H1 (cell line): Measurements from ENCODE around the gene ADGRV1. TPM values are rescaled to one million over a fixed set of nuclear protein-coding genes. Genes with fewer than 3 reads are reported as not detected.

Experiments used
- CTCF ChIA-PET: fragments of 300-600 bp; sonication (Branson Sonifier 250); formaldehyde crosslinking; loops from one replicate; lab custom pipeline; 2021; ENCODE audit not compliant: partially characterized antibody; lab: Charles Lee
- POLR2A ChIA-PET: fragments of 300-600 bp; sonication (Branson Sonifier 250); formaldehyde crosslinking; loops from one replicate; lab custom pipeline; 2021; ENCODE audit warnings: inconsistent platforms; ENCODE audit not compliant: partially characterized antibody; lab: Charles Lee
- DNase-seq, 2 experiments: peaks; one replicate each; pipeline versions ENCODE4 v3.0.0 to v3.0.0-alpha.2; 2010 to 2022; ENCODE audit warnings: low spot score in 2 of 2, low read depth in 1 of 2, mixed read lengths in 1 of 2
- FAIRE-seq: peaks from 2 replicates; lab custom pipeline; 2011; peaks lifted over from hg19 to GRCh38; lab: Jason Lieb, UNC
- H2AFZ ChIP-seq: 2 replicates; pipeline ENCODE4 v1.8.1; 2012; ENCODE audit warnings: low read length, inconsistent platforms
- H2AK5ac ChIP-seq: 2 replicates; pipeline ENCODE4 v1.6.1; 2013; ENCODE audit warnings: low read depth, low read length
- H2BK120ac ChIP-seq: replicated peaks from 2 replicates; pipeline ENCODE3; 2013; ENCODE audit warnings: low read depth, low read length, inconsistent platforms
- H2BK12ac ChIP-seq: 2 replicates; pipeline ENCODE4 v1.6.1; 2013; ENCODE audit warnings: low read depth, low read length
- H2BK15ac ChIP-seq: 2 replicates; pipeline ENCODE4 v1.6.1; 2013; ENCODE audit warnings: low read length
- H2BK20ac ChIP-seq: 2 replicates; pipeline ENCODE4 v1.6.1; 2013; ENCODE audit warnings: low read length
- H2BK5ac ChIP-seq: 2 replicates; pipeline ENCODE4 v1.6.1; 2013; ENCODE audit warnings: low read depth, low read length
- H3K14ac ChIP-seq: 2 replicates; pipeline ENCODE4 v1.6.1; 2013; ENCODE audit warnings: inconsistent platforms; ENCODE audit not compliant: insufficient read length
- H3K18ac ChIP-seq: 2 replicates; pipeline ENCODE4 v1.6.1; 2013; ENCODE audit warnings: low read length; ENCODE audit errors: extremely low read depth
- H3K23ac ChIP-seq: 2 replicates; pipeline ENCODE4 v1.6.1; 2013; ENCODE audit warnings: inconsistent platforms; ENCODE audit not compliant: insufficient read length
- H3K23me2 ChIP-seq: 2 replicates; pipeline ENCODE4 v1.6.1; 2013; ENCODE audit warnings: low read depth, low read length
- H3K27ac ChIP-seq: 2 replicates; pipeline ENCODE4 v1.6.1; 2011; ENCODE audit warnings: low read depth, low read length, inconsistent platforms
- H3K27me3 ChIP-seq, 4 experiments: replicated peaks in 1 of 4; 1 replicate in 1 of 4; 2 replicates in 3 of 4; pipeline versions ENCODE4 v1.6.1 to v1.8.1; 2011 to 2013; ENCODE audit warnings: low read length in 3 of 4, mild to moderate bottlenecking in 3 of 4, inconsistent platforms in 2 of 4, mixed read lengths in 2 of 4, moderate library complexity in 1 of 4; ENCODE audit not compliant: control insufficient read depth in 3 of 4, insufficient read depth in 3 of 4; ENCODE audit errors: extremely low read depth in 1 of 4
- H3K36me3 ChIP-seq, 4 experiments: 2 replicates each; pipeline versions ENCODE4 v1.6.1 to v1.8.1; 2011 to 2013; ENCODE audit warnings: mild to moderate bottlenecking in 4 of 4, low read length in 3 of 4, moderate library complexity in 2 of 4, control low read depth in 1 of 4, inconsistent platforms in 1 of 4; ENCODE audit not compliant: insufficient read depth in 4 of 4, control insufficient read depth in 2 of 4
- H3K4ac ChIP-seq: replicated peaks from 2 replicates; pipeline ENCODE3; 2013; ENCODE audit warnings: low read length, low read depth, mixed read lengths, inconsistent platforms; ENCODE audit not compliant: insufficient read length
- H3K4me1 ChIP-seq, 4 experiments: replicated peaks in 1 of 4; 1 replicate in 1 of 4; 2 replicates in 3 of 4; pipeline versions ENCODE4 v1.6.1 to v1.8.1; 2011 to 2013; ENCODE audit warnings: low read length in 3 of 4, inconsistent platforms in 2 of 4, mixed read lengths in 1 of 4; ENCODE audit not compliant: insufficient read depth in 4 of 4, control insufficient read depth in 3 of 4
- H3K4me2 ChIP-seq, 2 experiments: 2 replicates each; pipeline versions ENCODE4 v1.6.1 to v1.8.1; 2011 to 2013; ENCODE audit warnings: low read depth in 2 of 2, low read length in 2 of 2, control low read depth in 1 of 2, inconsistent platforms in 1 of 2, mild to moderate bottlenecking in 1 of 2; ENCODE audit not compliant: insufficient read depth in 1 of 2
- H3K4me3 ChIP-seq, 4 experiments: fragments of 200-600, 300-600 bp in 1 of 4; sonication (generic), shearing (Covaris generic), sonication (Bioruptor Twin) in 1 of 4; 2 replicates each; pipeline versions ENCODE4 v1.5.1 to v1.8.1; 2011 to 2016; ENCODE audit warnings: low read length in 4 of 4, low read depth in 3 of 4, control low read depth in 2 of 4, inconsistent platforms in 2 of 4, mild to moderate bottlenecking in 2 of 4, mixed read lengths in 1 of 4, moderate library complexity in 1 of 4; ENCODE audit not compliant: insufficient read depth in 2 of 4; ENCODE audit errors: extremely low read depth in 1 of 4
- H3K56ac ChIP-seq: replicated peaks from 2 replicates; pipeline ENCODE3; 2013; ENCODE audit warnings: low read depth, mild to moderate bottlenecking, mixed read lengths, low read length, inconsistent platforms; ENCODE audit not compliant: insufficient read length
- H3K79me1 ChIP-seq: 2 replicates; pipeline ENCODE4 v1.6.1; 2013; ENCODE audit warnings: low read depth, low read length, control low read depth
- H3K79me2 ChIP-seq, 2 experiments: 2 replicates each; pipeline versions ENCODE4 v1.6.1 to v1.8.1; 2012 to 2013; ENCODE audit warnings: low read length in 2 of 2, mild to moderate bottlenecking in 2 of 2, inconsistent platforms in 1 of 2; ENCODE audit not compliant: insufficient read depth in 2 of 2, control insufficient read depth in 1 of 2
- H3K9ac ChIP-seq, 4 experiments: replicated peaks in 1 of 4; 1 replicate in 1 of 4; 2 replicates in 3 of 4; pipeline versions ENCODE4 v1.6.1 to v1.8.1; 2011 to 2013; ENCODE audit warnings: low read depth in 3 of 4, low read length in 3 of 4, control low read depth in 2 of 4, mild to moderate bottlenecking in 2 of 4, moderate library complexity in 2 of 4, inconsistent platforms in 1 of 4; ENCODE audit errors: extremely low read depth in 1 of 4
- H3K9me3 ChIP-seq, 2 experiments: 2 replicates each; pipeline versions ENCODE4 v1.6.1 to v1.8.1; 2012 to 2013; ENCODE audit warnings: mild to moderate bottlenecking in 2 of 2, moderate library complexity in 2 of 2, control low read depth in 1 of 2, inconsistent platforms in 1 of 2, low read depth in 1 of 2, low read length in 1 of 2, mixed read lengths in 1 of 2; ENCODE audit not compliant: insufficient read depth in 2 of 2
- H4K20me1 ChIP-seq, 2 experiments: replicated peaks in 1 of 2; 2 replicates each; pipeline versions ENCODE3 to v1.8.1; 2011 to 2013; ENCODE audit warnings: inconsistent platforms in 2 of 2, low read length in 2 of 2, mild to moderate bottlenecking in 1 of 2; ENCODE audit not compliant: insufficient read depth in 2 of 2, control insufficient read depth in 1 of 2
- H4K5ac ChIP-seq: 2 replicates; pipeline ENCODE4 v1.6.1; 2013; ENCODE audit warnings: low read length, low read depth, mixed read lengths, inconsistent platforms; ENCODE audit not compliant: insufficient read length
- H4K8ac ChIP-seq: 2 replicates; pipeline ENCODE4 v1.8.0; 2013; ENCODE audit warnings: mild to moderate bottlenecking, moderate library complexity, low read length, inconsistent platforms; ENCODE audit not compliant: insufficient read depth; ENCODE audit errors: extremely low read depth
- H4K91ac ChIP-seq: replicated peaks from 2 replicates; pipeline ENCODE3; 2013; ENCODE audit warnings: low read length, mixed read lengths, inconsistent platforms; ENCODE audit not compliant: insufficient read length
- CEBPB ChIP-seq: IDR thresholded peaks from 2 replicates; pipeline ENCODE4 v1.6.1; 2012; ENCODE audit warnings: low read depth, low read length
- GTF2F1 ChIP-seq: IDR thresholded peaks from 2 replicates; pipeline ENCODE4 v1.6.1; 2012; ENCODE audit warnings: low read depth, low read length, improper control_type of control experiment, borderline replicate concordance
- WGBS, 2 experiments: shearing (Covaris generic) in 1 of 2; methylation state at CpG; one replicate each; pipeline versions ENCODE4 v1.1.6 to v1.1.7; 2013 to 2015; ENCODE audit warnings: low lambda C conversion rate in 2 of 2, mixed read lengths in 2 of 2, inconsistent platforms in 1 of 2, low coverage in 1 of 2, missing lambda C conversion rate in 1 of 2; ENCODE audit not compliant: insufficient replicate concordance in 2 of 2, insufficient coverage in 1 of 2, insufficient read length in 1 of 2; ENCODE audit errors: extremely low coverage in 1 of 2, missing lambda C conversion rate in 1 of 2; 5-methylcytosine and 5-hydroxymethylcytosine counted together
- polyA plus RNA-seq, 7 experiments: library from polyadenylated mRNA; depleted of rRNA in 3 of 7; stranded (reverse) in 5 of 7; unstranded in 2 of 7; fragments of >200 nt in 5 of 7; fragments of 200-250 nt in 2 of 7; gene quantifications; 1 replicate in 5 of 7; 2 replicates in 1 of 7; 4 replicates in 1 of 7; pipeline versions ENCODE4 v1.2.1 to v1.2.3, GENCODE V29; 2011 to 2013; ENCODE audit warnings: missing spikeins in 2 of 7, mixed read lengths in 2 of 7
- total RNA-seq: library from RNA; stranded (reverse); fragmentation: NEBNext Ultra II Directional; extraction: Animal tissue kit (Norgen Biotek cat#: 25700); gene quantifications from 2 replicates; pipeline ENCODE4 v1.2.1, GENCODE V29; 2021

Gene ADGRV1
- total and polyA plus RNA-seq, 2 of the 8 experiments (the other 6 are each of a cell fraction or from before 2014, with no cell fraction given) = 53.1 to 62.2 TPM

- H4K5ac ChIP-seq = no peak overlapping the region
- POLR2A ChIA-PET = no interaction called here
- H2AK5ac ChIP-seq = no peak overlapping the region
- H2BK120ac ChIP-seq = no peak overlapping the region
- no peak overlapping the region for H2BK5ac ChIP-seq
- CTCF ChIA-PET = no interaction called here
- TF ChIP-seq GTF2F1 (no peak), CEBPB (no peak)
- no peak overlapping the region for H3K4me2 ChIP-seq
- no peak overlapping the region for H3K4ac ChIP-seq
- H3K23ac ChIP-seq = no peak overlapping the region
- no peak overlapping the region for H3K9ac ChIP-seq
- FAIRE-seq (no peak), DNase-seq (no peak)
- no peak overlapping the region for H2BK15ac ChIP-seq
- H3K36me3 ChIP-seq = peaks cover 0 to 25% (median 9%) of the 10 kb centered on the region in 4 experiments; a peak in 4 of 8 replicates
- no peak overlapping the region for H3K18ac ChIP-seq
- no peak overlapping the region for H3K4me3 ChIP-seq
- no peaks in the 10 kb centered on the region for H3K27me3 ChIP-seq
- no peaks in the 10 kb centered on the region for H3K79me2 ChIP-seq
- H3K14ac ChIP-seq = no peak overlapping the region
- H2BK20ac ChIP-seq = no peak overlapping the region
- no peaks in the 10 kb centered on the region for H3K9me3 ChIP-seq
- no peak overlapping the region for H4K91ac ChIP-seq
- no peak overlapping the region for H3K27ac ChIP-seq
- H3K56ac ChIP-seq = no peak overlapping the region
- no peaks in the 10 kb centered on the region for H3K4me1 ChIP-seq
- H4K8ac ChIP-seq = no peak overlapping the region
- no peak overlapping the region for H2AFZ ChIP-seq
- peaks cover 0 to 2% of the 10 kb centered on the region in 2 experiments for H4K20me1 ChIP-seq
- WGBS, 2 experiments = 87% methylated on average over 2 of the region's 2 CpGs; no CpG with 5 or more reads in 1 of the 2 experiments
- H3K79me1 ChIP-seq = no peaks in the 10 kb centered on the region
- H3K23me2 ChIP-seq = peaks cover 3% of the 10 kb centered on the region; the same call in 1 of the 2 replicates
- H2BK12ac ChIP-seq = no peak overlapping the region
These were observed 295.2 kb downstream of the ADGRV1 start for GRCh38 chr5:90853750-90854149.
